Mesenchymal stem cell (in vitro differentiated cells and primary cell): ENCODE results near the gene C5orf24.
"Not testable (repeated sequence)": the region's sequence is repeated elsewhere in the genome, so short reads cannot be mapped to it uniquely, and the experiment has no call there.

Experiments
- DNase-seq: peaks from one replicate; pipeline ENCODE4 v3.0.0-alpha.2; 2013
- H2AFZ ChIP-seq: one replicate; pipeline ENCODE4 v1.6.1; 2013; ENCODE audit warnings: low read depth, mild to moderate bottlenecking, control low read depth, inconsistent platforms, low read length, moderate library complexity
- H2AK5ac ChIP-seq: 2 replicates; pipeline ENCODE4 v1.6.1; 2013; ENCODE audit warnings: low read length, moderate library complexity, mild to moderate bottlenecking, inconsistent platforms; ENCODE audit not compliant: severe bottlenecking
- H2BK120ac ChIP-seq: one replicate; pipeline ENCODE4 v1.6.1; 2013; ENCODE audit warnings: low read depth, mild to moderate bottlenecking, inconsistent platforms, low read length, moderate library complexity
- H2BK12ac ChIP-seq, 2 experiments: one replicate each; pipeline ENCODE4 v1.6.1; 2013; ENCODE audit warnings: inconsistent platforms in 2 of 2, low read length in 2 of 2, mild to moderate bottlenecking in 2 of 2, moderate library complexity in 2 of 2, control low read depth in 1 of 2
- H2BK15ac ChIP-seq: one replicate; pipeline ENCODE4 v1.6.1; 2013; ENCODE audit warnings: mild to moderate bottlenecking, low read depth, inconsistent platforms; ENCODE audit not compliant: poor library complexity, severe bottlenecking
- H2BK5ac ChIP-seq: 2 replicates; pipeline ENCODE4 v1.6.1; 2013; ENCODE audit warnings: low read depth, mild to moderate bottlenecking, low read length, control low read depth, inconsistent platforms; ENCODE audit not compliant: poor library complexity, severe bottlenecking
- H3K14ac ChIP-seq, 2 experiments: one replicate each; pipeline ENCODE4 v1.6.1; 2013; ENCODE audit warnings: inconsistent platforms in 2 of 2, low read length in 2 of 2, control low read depth in 1 of 2, mild to moderate bottlenecking in 1 of 2, moderate library complexity in 1 of 2
- H3K18ac ChIP-seq, 2 experiments: one replicate each; pipeline ENCODE4 v1.6.1; 2013; ENCODE audit warnings: inconsistent platforms in 2 of 2, low read length in 2 of 2, control low read depth in 1 of 2, low read depth in 1 of 2, mild to moderate bottlenecking in 1 of 2
- H3K23ac ChIP-seq, 2 experiments: one replicate each; pipeline ENCODE4 v1.6.1; 2013; ENCODE audit warnings: inconsistent platforms in 2 of 2, low read length in 2 of 2, mild to moderate bottlenecking in 2 of 2, moderate library complexity in 2 of 2, control low read depth in 1 of 2
- H3K27ac ChIP-seq: 2 replicates; pipeline ENCODE4 v1.5.1; 2013; ENCODE audit warnings: mild to moderate bottlenecking, moderate library complexity, low read length, control low read depth, inconsistent platforms; ENCODE audit not compliant: poor library complexity, severe bottlenecking
- H3K27me3 ChIP-seq, 2 experiments: 2 replicates each; pipeline versions ENCODE4 v1.6.1 to v1.7.0; 2013; ENCODE audit warnings: low read length in 2 of 2, mild to moderate bottlenecking in 2 of 2, moderate library complexity in 2 of 2, control low read depth in 1 of 2, inconsistent platforms in 1 of 2; ENCODE audit not compliant: control insufficient read depth in 1 of 2, insufficient read depth in 1 of 2
- H3K36me3 ChIP-seq, 2 experiments: 2 replicates each; pipeline versions ENCODE4 v1.6.1 to v1.7.0; 2013; ENCODE audit warnings: low read length in 2 of 2, control low read depth in 1 of 2, inconsistent platforms in 1 of 2, low read depth in 1 of 2, mild to moderate bottlenecking in 1 of 2; ENCODE audit not compliant: insufficient read depth in 2 of 2, control insufficient read depth in 1 of 2
- H3K4ac ChIP-seq, 2 experiments: one replicate each; pipeline ENCODE4 v1.6.1; 2013; ENCODE audit warnings: inconsistent platforms in 2 of 2, low read length in 2 of 2, mild to moderate bottlenecking in 2 of 2, moderate library complexity in 2 of 2, control low read depth in 1 of 2, low read depth in 1 of 2
- H3K4me1 ChIP-seq: 2 replicates; pipeline ENCODE4 v1.6.1; 2013; ENCODE audit warnings: low read depth, low read length, control low read depth; ENCODE audit not compliant: control insufficient read depth, insufficient read depth
- H3K4me2 ChIP-seq: 2 replicates; pipeline ENCODE4 v1.6.1; 2013; ENCODE audit warnings: low read length, mild to moderate bottlenecking, inconsistent platforms; ENCODE audit not compliant: poor library complexity, severe bottlenecking
- H3K4me3 ChIP-seq, 2 experiments: 2 replicates each; pipeline versions ENCODE4 v1.5.1 to v1.7.0; 2013; ENCODE audit warnings: low read length in 2 of 2, mild to moderate bottlenecking in 2 of 2, control low read depth in 1 of 2, low read depth in 1 of 2; ENCODE audit not compliant: insufficient read depth in 1 of 2
- H3K79me1 ChIP-seq: replicated peaks from 2 replicates; pipeline ENCODE4 v1.6.1; 2013; ENCODE audit warnings: mild to moderate bottlenecking, control low read depth, low read length, inconsistent platforms; ENCODE audit not compliant: poor library complexity, severe bottlenecking
- H3K9ac ChIP-seq: 2 replicates; pipeline ENCODE4 v1.7.0; 2013; ENCODE audit warnings: mild to moderate bottlenecking, low read length, moderate library complexity
- H3K9me3 ChIP-seq: 2 replicates; pipeline ENCODE4 v1.7.0; 2013; ENCODE audit warnings: mild to moderate bottlenecking, low read length; ENCODE audit not compliant: control insufficient read depth
- H4K8ac ChIP-seq: one replicate; pipeline ENCODE4 v1.6.1; 2013; ENCODE audit warnings: inconsistent platforms, mild to moderate bottlenecking, low read length, moderate library complexity
- H4K91ac ChIP-seq: one replicate; pipeline ENCODE4 v1.6.1; 2013; ENCODE audit warnings: mild to moderate bottlenecking, low read length, inconsistent platforms
- WGBS: methylation state at CpG from one replicate; pipeline ENCODE4 v1.1.7; 2013; ENCODE audit warnings: mixed read lengths; 5-methylcytosine and 5-hydroxymethylcytosine counted together

The C5orf24 gene

GRCh38 chr5:134835623-134836022 is 10.1 kb upstream of the C5orf24 start:
- Histone ChIP-seq H3K27ac (no peak overlapping the region), H3K9me3 (no peaks in the 10 kb centered on the region), H3K4me2 (no peak overlapping the region), H4K8ac (no peak overlapping the region), H2BK15ac (no peak overlapping the region), H2BK5ac (no peak overlapping the region), H2AK5ac (no peak overlapping the region), H3K36me3 (peaks cover 17 to 44% of the 10 kb centered on the region in 2 experiments), H3K4me3 (no peak overlapping the region), H3K9ac (no peak overlapping the region), H3K4me1 (peaks cover 2% of the 10 kb centered on the region), H2BK120ac (no peak overlapping the region), H3K23ac (no peak overlapping the region), H3K79me1 (peaks cover 5% of the 10 kb centered on the region), H3K14ac (no peak overlapping the region), H3K27me3 (no peaks in the 10 kb centered on the region), H4K91ac (no peak overlapping the region), H2AFZ (no peak overlapping the region), H3K4ac (no peak overlapping the region), H2BK12ac (no peak overlapping the region), H3K18ac (no peak overlapping the region)
- DNase-seq: no peak
- WGBS: 100% methylated on average over 1 of the region's 2 CpGs

GRCh38 chr5:134837530-134838181 is 8.1 kb upstream of the C5orf24 start:
- Histone ChIP-seq H2AK5ac (no peak overlapping the region), H3K4me1 (peaks cover 2% of the 10 kb centered on the region), H2BK12ac (no peak overlapping the region), H3K79me1 (peaks cover 5% of the 10 kb centered on the region), H3K4me2 (no peak overlapping the region), H3K9ac (no peak overlapping the region), H2BK120ac (no peak overlapping the region), H3K23ac (no peak overlapping the region), H3K4me3 (no peak overlapping the region), H3K27me3 (no peaks in the 10 kb centered on the region), H2BK5ac (no peak overlapping the region), H3K14ac (no peak overlapping the region), H3K27ac (no peak overlapping the region), H3K18ac (no peak overlapping the region), H4K91ac (no peak overlapping the region), H2AFZ (no peak overlapping the region), H3K4ac (no peak overlapping the region), H4K8ac (no peak overlapping the region), H3K36me3 (peaks cover 17 to 46% of the 10 kb centered on the region in 2 experiments), H3K9me3 (no peaks in the 10 kb centered on the region), H2BK15ac (no peak overlapping the region)
- DNase-seq: no peak
- WGBS: 96% methylated on average over 3 of the region's 3 CpGs

- H3K9me3 ChIP-seq, H2AK5ac ChIP-seq, H2BK12ac ChIP-seq, H4K8ac ChIP-seq, H3K23ac ChIP-seq, H2BK5ac ChIP-seq, H2AFZ ChIP-seq, H3K27me3 ChIP-seq, H3K4me3 ChIP-seq, H2BK120ac ChIP-seq, H3K27ac ChIP-seq, H3K9ac ChIP-seq, H3K4me1 ChIP-seq, H3K4me2 ChIP-seq, H2BK15ac ChIP-seq, H4K91ac ChIP-seq, DNase-seq, H3K18ac ChIP-seq, H3K14ac ChIP-seq, H3K79me1 ChIP-seq, H3K4ac ChIP-seq: not testable (repeated sequence)
- WGBS: 91% methylated on average over 9 of the region's 9 CpGs
- peaks cover 18 to 41% of the 10 kb centered on the region in 2 experiments for H3K36me3 ChIP-seq
Observed at GRCh38 chr5:134838361-134838760, 7.4 kb upstream of the C5orf24 start.

GRCh38 chr5:134840811-134841210 is 5.0 kb upstream of the C5orf24 start:
- WGBS: 99% methylated on average over 3 of the region's 3 CpGs
- no peak overlapping the region for H4K8ac ChIP-seq
- H3K23ac ChIP-seq: no peak overlapping the region
- H3K14ac ChIP-seq: no peak overlapping the region
- no peak overlapping the region for H2AFZ ChIP-seq
- no peak overlapping the region for H3K4me3 ChIP-seq
- peaks cover 8% of the 10 kb centered on the region for H3K79me1 ChIP-seq
- no peak overlapping the region for H3K27ac ChIP-seq
- H4K91ac ChIP-seq: no peak overlapping the region
- no peaks in the 10 kb centered on the region for H3K27me3 ChIP-seq
- no peak overlapping the region for H3K4me2 ChIP-seq
- H3K9me3 ChIP-seq: no peaks in the 10 kb centered on the region
- H3K18ac ChIP-seq: no peak overlapping the region
- H3K4me1 ChIP-seq: peaks cover 3% of the 10 kb centered on the region
- DNase-seq: no peak
- H3K36me3 ChIP-seq: peaks cover 11 to 27% of the 10 kb centered on the region in 2 experiments
- no peak overlapping the region for H2BK12ac ChIP-seq
- H2BK120ac ChIP-seq: no peak overlapping the region
- no peak overlapping the region for H3K4ac ChIP-seq
- no peak overlapping the region for H3K9ac ChIP-seq
- no peak overlapping the region for H2BK15ac ChIP-seq
- H2BK5ac ChIP-seq: no peak overlapping the region
- H2AK5ac ChIP-seq: no peak overlapping the region
